Hepatocyte (in vitro differentiated cells): ENCODE results near the gene LRRC27.

ENCODE experiments used
- CTCF ChIP-seq: fragments of 200-600 bp; sonication (generic); IDR thresholded peaks from 2 replicates; pipeline ENCODE4 v1.5.1; 2016; ENCODE audit warnings: antibody characterized with exemption, mild to moderate bottlenecking; ENCODE audit not compliant: poor library complexity
- EZH2 ChIP-seq: fragments of 200-600 bp; sonication (generic); IDR thresholded peaks from 2 replicates; pipeline ENCODE4 v1.6.1; 2016; ENCODE audit warnings: antibody characterized with exemption, mild to moderate bottlenecking, borderline replicate concordance

- no peak for TF ChIP-seq CTCF
- no peak for TF ChIP-seq EZH2
These were observed 27.1 kb upstream of the LRRC27 start for GRCh38 chr10:132304756-132305509.
